Adipose tissue (tissue), 3 donors: ENCODE data around the gene CMTR2. TPM values are rescaled to one million over a fixed set of nuclear protein-coding genes. Genes with fewer than 3 reads are reported as not detected.

Source experiments
- H3K27ac ChIP-seq: one replicate; pipeline ENCODE4 v1.5.1; 2013; ENCODE audit warnings: low read depth, low read length
- WGBS, 3 donors: extraction: QIAGEN DNeasy Blood & Tissue Kit; methylation state at CpG; one replicate each; pipeline ENCODE4 v1.1.7; 2013; 5-methylcytosine and 5-hydroxymethylcytosine counted together
- polyA plus RNA-seq, 3 donors: library from polyadenylated mRNA; stranded (reverse); fragments of 200-250 nt; gene quantifications; one replicate each; pipeline ENCODE4 v1.2.3, GENCODE V29; 2013
- donor health status: healthy with polysubstance abuse.
- donor health status: Bipolar disorder and iron deficiency.
- donor health status: healthy.

Gene CMTR2
- polyA plus RNA-seq, 3 donors, result 3.4 to 6.2 (median 4.8) TPM

- no peak overlapping the region for H3K27ac ChIP-seq
Observed at GRCh38 chr16:71287911-71288310, 1.3 kb downstream of the CMTR2 start.

GRCh38 chr16:71287454-71287853 lies 1.7 kb downstream of the CMTR2 start:
- H3K27ac ChIP-seq, result no peak overlapping the region
- WGBS, 3 donors, result 91 to 98% (median 92%) methylated on average over 2 of the region's 2 CpGs

More at GRCh38 chr16:71287911-71288310, 1.3 kb downstream of the CMTR2 start:
- 61 to 93% (median 90%) methylated on average over 3 of the region's 3 CpGs for WGBS, 3 donors

- H3K27ac ChIP-seq, result no peak overlapping the region
- 93 to 99% (median 95%) methylated on average over 2 of the region's 2 CpGs for WGBS, 3 donors
Observed at GRCh38 chr16:71283612-71284011, 5.6 kb downstream of the CMTR2 start.

GRCh38 chr16:71282943-71283342 lies 6.3 kb downstream of the CMTR2 start:
- H3K27ac ChIP-seq, result no peak overlapping the region
- WGBS, 3 donors, result 84 to 86% (median 85%) methylated on average over 3 of the region's 3 CpGs

GRCh38 chr16:71276589-71277334 lies 12.4 kb downstream of the CMTR2 start:
- no peak overlapping the region for H3K27ac ChIP-seq
- 93 to 94% (median 94%) methylated on average over 4 of the region's 4 CpGs for WGBS, 3 donors

GRCh38 chr16:71273384-71273783 lies 15.8 kb downstream of the CMTR2 start:
- no peak overlapping the region for H3K27ac ChIP-seq

GRCh38 chr16:71264299-71264698 lies 24.9 kb downstream of the CMTR2 start:
- no peak overlapping the region for H3K27ac ChIP-seq
- 49 to 59% (median 57%) methylated on average over 3 of the region's 3 CpGs for WGBS, 3 donors

More at GRCh38 chr16:71273384-71273783, 15.8 kb downstream of the CMTR2 start:
- 92 to 100% (median 92%) methylated on average over 1 of the region's 1 CpG for WGBS, 3 donors

- H3K27ac ChIP-seq, result no peak overlapping the region
- WGBS, 3 donors, result 81 to 88% (median 84%) methylated on average over 3 of the region's 3 CpGs
Observed at GRCh38 chr16:71263582-71263981, 25.6 kb downstream of the CMTR2 start.

- H3K27ac ChIP-seq, result no peak overlapping the region
- WGBS, 3 donors, result 82 to 85% (median 84%) methylated on average over 5 of the region's 5 CpGs
Observed at GRCh38 chr16:71262391-71262790, 26.8 kb downstream of the CMTR2 start.

- no peak overlapping the region for H3K27ac ChIP-seq
Observed at GRCh38 chr16:71260995-71261394, 28.2 kb downstream of the CMTR2 start.

- H3K27ac ChIP-seq, result no peak overlapping the region
- WGBS, 3 donors, result 52 to 73% (median 63%) methylated on average over 5 of the region's 5 CpGs
Observed at GRCh38 chr16:71259086-71259485, 30.1 kb downstream of the CMTR2 start.

GRCh38 chr16:71258372-71258771 lies 30.8 kb downstream of the CMTR2 start:
- H3K27ac ChIP-seq, result no peak overlapping the region
- WGBS, 3 donors, result 44 to 72% (median 70%) methylated on average over 1 of the region's 1 CpG

- 36 to 58% (median 53%) methylated on average over 1 of the region's 1 CpG for WGBS, 3 donors
Observed at GRCh38 chr16:71257768-71258167, 31.4 kb downstream of the CMTR2 start.

GRCh38 chr16:71255721-71256120 lies 33.5 kb downstream of the CMTR2 start:
- no peak overlapping the region for H3K27ac ChIP-seq
- WGBS, 3 donors, result 34 to 47% (median 44%) methylated on average over 6 of the region's 6 CpGs

More at GRCh38 chr16:71257768-71258167, 31.4 kb downstream of the CMTR2 start:
- H3K27ac ChIP-seq, result no peak overlapping the region

GRCh38 chr16:71254832-71255525 lies 34.2 kb downstream of the CMTR2 start:
- no peak overlapping the region for H3K27ac ChIP-seq
- 64 to 84% (median 71%) methylated on average over 4 of the region's 4 CpGs for WGBS, 3 donors

GRCh38 chr16:71250461-71251235 lies 38.6 kb downstream of the CMTR2 start:
- 70 to 83% (median 82%) methylated on average over 5 of the region's 5 CpGs for WGBS, 3 donors
- H3K27ac ChIP-seq, result no peak overlapping the region

GRCh38 chr16:71249399-71249798 lies 39.8 kb downstream of the CMTR2 start:
- H3K27ac ChIP-seq, result no peak overlapping the region
- WGBS, 3 donors, result 14 to 38% (median 17%) methylated on average over 1 of the region's 1 CpG

- WGBS, 3 donors, result 84 to 91% (median 89%) methylated on average over 7 of the region's 7 CpGs
- no peak overlapping the region for H3K27ac ChIP-seq
Observed at GRCh38 chr16:71247478-71247877, 41.7 kb downstream of the CMTR2 start.

- no peak overlapping the region for H3K27ac ChIP-seq
Observed at GRCh38 chr16:71246309-71246708, 42.9 kb downstream of the CMTR2 start.
